ENCODE data around the gene EPHX1. TPM values are rescaled to one million over a fixed set of nuclear protein-coding genes. Genes with fewer than 3 reads are reported as not detected.

Gene EPHX1
- total RNA-seq, 4 donors from 2014 or later = 59.0 to 136 (median 85.6) TPM

DNA sequence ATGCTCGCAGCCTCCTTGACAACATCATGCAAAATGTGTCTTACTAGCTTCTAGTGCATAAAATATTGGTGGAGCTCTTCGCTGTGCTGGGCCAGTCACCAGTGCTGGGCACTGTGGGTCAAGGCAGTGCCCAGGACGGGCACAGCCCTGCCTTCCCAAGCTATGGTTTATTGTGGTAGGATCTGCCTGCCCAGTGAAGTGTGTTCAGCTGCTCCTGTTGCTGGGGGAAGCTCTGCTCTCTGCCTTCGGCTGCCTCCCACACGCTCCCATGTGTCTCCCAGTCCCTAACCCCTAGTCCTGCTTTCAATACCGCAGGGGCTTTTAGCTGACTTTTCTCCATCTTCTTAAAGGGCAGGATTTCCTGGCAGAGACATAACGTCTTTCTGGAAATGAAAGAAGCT, 15.7 kb downstream of the EPHX1 start:
- no peak for DNase-seq (ENCODE audit: extremely low spot score)
- WGBS = 64% methylated on average over 5 of the region's 7 CpGs
- intact Hi-C loops (cut with DNase I) = no loop called here
- Histone ChIP-seq H3K27ac (replicated peaks in 1 of 4) (no peak overlapping the region), H3K9me3 (no peaks in the 10 kb centered on the region), H3K4me1 (peaks cover 32 to 66% (median 52%) of the 10 kb centered on the region in 4 donors), H3K36me3 (peaks cover 14 to 44% (median 26%) of the 10 kb centered on the region in 4 donors), H3K4me3 (no peak overlapping the region), H3K27me3 (no peaks in the 10 kb centered on the region)
- TF ChIP-seq CTCF (IDR thresholded peaks at IDR 0.05) (no peak), POLR2AphosphoS5 (IDR thresholded peaks at IDR 0.05) (no peak), POLR2A (IDR thresholded peaks at IDR 0.05; ENCODE audit: low read depth) (no peak)

DNA sequence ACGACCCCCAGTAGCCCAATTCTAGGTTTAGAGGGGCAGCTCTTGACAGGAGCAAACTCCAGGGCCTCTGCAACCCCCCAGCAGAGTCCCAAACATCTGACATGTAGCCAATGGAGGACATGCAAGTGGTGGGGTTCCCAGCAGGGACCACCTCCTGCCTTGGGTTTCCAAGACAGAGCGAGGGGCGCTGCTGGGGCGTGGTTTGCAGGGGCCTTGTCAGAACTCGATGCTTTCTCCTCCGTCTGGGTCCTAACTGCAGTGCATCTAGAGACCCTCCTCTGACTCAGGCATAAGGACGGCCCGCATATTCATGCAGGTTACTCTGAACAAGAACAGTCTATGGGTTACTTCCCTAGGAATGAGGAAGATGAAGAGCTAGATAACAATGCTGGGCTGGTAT, 17.2 kb downstream of the EPHX1 start:
- peak overlapping the region in 1 of 4 donors; percentile 14 for H3K27ac ChIP-seq (replicated peaks in 1 of 4)
- H3K27me3 ChIP-seq = no peaks in the 10 kb centered on the region
- no peak for TF ChIP-seq POLR2A (IDR thresholded peaks at IDR 0.05; ENCODE audit: low read depth)
- TF ChIP-seq CTCF (IDR thresholded peaks at IDR 0.05) = no peak
- TF ChIP-seq POLR2AphosphoS5 (IDR thresholded peaks at IDR 0.05) = no peak
- TF ChIP-seq EP300 (IDR thresholded peaks at IDR 0.05) = no peak
- H3K9me3 ChIP-seq = no peaks in the 10 kb centered on the region
- H3K36me3 ChIP-seq = peaks cover 19 to 53% (median 36%) of the 10 kb centered on the region in 4 donors
- peaks cover 32 to 57% (median 45%) of the 10 kb centered on the region in 4 donors for H3K4me1 ChIP-seq
- WGBS = no CpG with 5 or more reads among the region's 8 CpGs
- no peak overlapping the region for H3K4me3 ChIP-seq
- DNase-seq (ENCODE audit: extremely low spot score) = no peak
- intact Hi-C loops (cut with DNase I) = no loop called here

GRCh38 chr1:225828706-225829345, 18.9 kb downstream of the EPHX1 start:
- intact Hi-C loops (cut with DNase I) = no loop called here
- H3K4me1 ChIP-seq = peaks cover 26 to 44% (median 38%) of the 10 kb centered on the region in 4 donors
- DNase-seq (ENCODE audit: extremely low spot score) = no peak
- TF ChIP-seq POLR2AphosphoS5 (IDR thresholded peaks at IDR 0.05) (no peak), POLR2A (IDR thresholded peaks at IDR 0.05; ENCODE audit: low read depth) (no peak), EP300 (IDR thresholded peaks at IDR 0.05) (no peak), CTCF (IDR thresholded peaks at IDR 0.05) (no peak)
- H3K9me3 ChIP-seq = no peaks in the 10 kb centered on the region
- H3K27me3 ChIP-seq = no peaks in the 10 kb centered on the region
- no peak overlapping the region for H3K27ac ChIP-seq (replicated peaks in 1 of 4)
- WGBS = 92% methylated on average over 14 of the region's 14 CpGs
- H3K36me3 ChIP-seq = peaks cover 25 to 60% (median 48%) of the 10 kb centered on the region in 4 donors
- H3K4me3 ChIP-seq = no peak overlapping the region

- Histone ChIP-seq H3K27me3 (no peaks in the 10 kb centered on the region), H3K27ac (replicated peaks in 1 of 4) (no peak overlapping the region), H3K4me1 (peaks cover 20 to 44% (median 37%) of the 10 kb centered on the region in 4 donors), H3K4me3 (no peak overlapping the region), H3K36me3 (peaks cover 25 to 57% (median 48%) of the 10 kb centered on the region in 4 donors), H3K9me3 (no peaks in the 10 kb centered on the region)
- intact Hi-C loops (cut with DNase I) = no loop called here
- DNase-seq (ENCODE audit: extremely low spot score) = no peak
- TF ChIP-seq EP300 (IDR thresholded peaks at IDR 0.05) (no peak), POLR2AphosphoS5 (IDR thresholded peaks at IDR 0.05) (no peak), POLR2A (IDR thresholded peaks at IDR 0.05; ENCODE audit: low read depth) (no peak)
- 87% methylated on average over 6 of the region's 6 CpGs for WGBS
Measured at GRCh38 chr1:225830841-225831240, 20.9 kb downstream of the EPHX1 start.

DNA sequence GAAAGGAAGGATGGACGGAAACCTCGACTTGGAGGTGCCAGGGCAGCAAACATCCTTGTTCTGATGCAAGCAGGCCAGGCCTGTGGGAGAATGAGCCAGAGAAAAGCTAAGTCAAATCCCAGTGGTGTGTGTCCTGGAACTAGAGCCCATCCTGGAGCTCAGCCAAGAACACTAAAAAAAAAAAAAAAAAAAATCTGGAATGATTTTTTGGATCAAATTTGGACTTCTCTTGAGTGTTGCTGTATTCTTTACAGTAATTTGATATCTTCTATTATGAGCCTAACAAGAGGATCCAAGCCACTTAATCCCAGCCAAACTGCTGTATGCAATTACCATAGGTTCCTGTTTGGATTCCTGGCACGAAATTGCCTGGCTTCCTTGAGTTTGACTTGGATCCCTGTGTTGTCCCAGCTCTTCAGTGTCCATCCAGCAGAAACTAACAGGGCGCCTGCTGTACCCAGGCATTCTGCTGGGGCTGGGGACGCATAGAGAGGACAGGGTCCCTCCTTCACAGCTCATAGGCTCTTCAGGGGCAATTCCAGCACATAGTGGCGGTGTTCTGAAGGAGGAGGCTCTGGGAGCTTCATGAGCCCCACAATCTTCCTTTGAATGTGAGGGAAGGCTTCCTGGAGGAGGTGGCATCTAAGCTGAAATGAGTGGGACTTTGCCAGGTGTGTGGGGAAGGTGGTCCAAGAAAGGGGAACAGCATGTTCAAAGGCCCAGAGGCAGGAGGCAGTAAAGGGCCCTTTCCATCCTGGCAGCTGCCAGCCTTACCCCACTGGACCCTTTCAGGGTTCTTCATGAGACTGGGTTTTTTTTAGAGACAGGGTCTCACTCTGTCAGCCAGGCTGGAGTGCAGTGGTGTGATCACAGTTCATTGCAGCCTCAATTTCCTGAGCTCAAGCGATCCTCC, 24.7 kb downstream of the EPHX1 start:
- Histone ChIP-seq H3K4me1 (peaks cover 17 to 36% (median 28%) of the 10 kb centered on the region in 4 donors), H3K9me3 (no peaks in the 10 kb centered on the region), H3K36me3 (peaks cover 24 to 68% (median 65%) of the 10 kb centered on the region in 4 donors), H3K27ac (replicated peaks in 1 of 4) (peak overlapping the region; percentile 53 to 77 (median 74)), H3K27me3 (no peaks in the 10 kb centered on the region), H3K4me3 (no peak overlapping the region)
- 56% methylated on average over 7 of the region's 7 CpGs for WGBS
- DNase-seq (ENCODE audit: extremely low spot score) = no peak
- intact Hi-C loops (cut with DNase I) = no loop called here
- TF ChIP-seq EP300 (IDR thresholded peaks at IDR 0.05) = no peak
- TF ChIP-seq POLR2AphosphoS5 (IDR thresholded peaks at IDR 0.05) = peak; percentile 70 to 73
- TF ChIP-seq POLR2A (IDR thresholded peaks at IDR 0.05; ENCODE audit: low read depth) = no peak
- TF ChIP-seq CTCF (IDR thresholded peaks at IDR 0.05) = no peak
